GM18861 (cell line): ENCODE data around the gene BHLHA9.
"Not testable (repeated sequence)": the region's sequence is repeated elsewhere in the genome, so short reads cannot be mapped to it uniquely, and the experiment has no call there.

ENCODE experiments used
- ATAC-seq: cut with Tn5 transposase; IDR thresholded peaks from one replicate; pipeline ENCODE4 v1.9.1; 2021; ENCODE audit not compliant: unreplicated experiment

Gene BHLHA9

DNA sequence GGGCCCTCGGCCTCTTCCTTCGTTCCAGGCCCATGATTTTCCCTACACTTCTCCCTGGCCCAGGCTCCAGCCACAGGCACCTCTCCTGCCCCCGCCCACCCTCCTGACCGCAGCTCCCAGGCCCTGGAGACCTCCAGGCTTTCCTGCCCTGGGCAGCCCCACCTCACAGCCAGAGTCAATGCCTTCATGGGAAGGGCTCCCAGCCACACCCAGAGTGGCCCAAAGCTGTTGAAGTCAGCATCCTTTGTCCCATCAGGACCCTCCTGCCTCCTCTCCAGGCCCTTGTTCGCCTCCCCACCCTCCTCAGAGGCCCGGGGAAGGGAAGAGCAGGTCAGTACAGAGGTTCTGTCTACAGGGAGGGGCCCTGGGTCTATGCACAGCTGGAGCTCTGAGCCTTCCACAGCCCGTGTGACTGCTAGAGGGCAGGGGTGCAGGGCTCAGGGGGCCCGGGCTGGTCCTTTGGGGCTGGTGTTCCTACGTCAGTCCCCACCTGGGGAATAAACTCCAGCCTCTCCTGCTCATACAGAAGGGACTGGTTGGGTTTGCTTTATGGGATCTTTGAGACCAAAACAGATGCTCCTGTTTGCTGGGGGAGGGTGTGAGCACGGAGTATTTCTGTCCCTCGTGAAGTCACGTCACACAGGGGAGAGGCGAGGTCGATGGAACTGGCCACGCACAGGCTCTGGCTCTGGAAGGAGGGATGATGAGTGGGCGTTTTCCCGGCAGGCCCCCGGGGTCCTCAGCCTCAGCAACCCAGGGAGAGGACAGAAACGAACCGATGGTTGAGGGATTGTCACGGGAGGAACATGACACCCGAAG is 29.5 kb downstream of the BHLHA9 start:
- ATAC-seq = no peak

DNA sequence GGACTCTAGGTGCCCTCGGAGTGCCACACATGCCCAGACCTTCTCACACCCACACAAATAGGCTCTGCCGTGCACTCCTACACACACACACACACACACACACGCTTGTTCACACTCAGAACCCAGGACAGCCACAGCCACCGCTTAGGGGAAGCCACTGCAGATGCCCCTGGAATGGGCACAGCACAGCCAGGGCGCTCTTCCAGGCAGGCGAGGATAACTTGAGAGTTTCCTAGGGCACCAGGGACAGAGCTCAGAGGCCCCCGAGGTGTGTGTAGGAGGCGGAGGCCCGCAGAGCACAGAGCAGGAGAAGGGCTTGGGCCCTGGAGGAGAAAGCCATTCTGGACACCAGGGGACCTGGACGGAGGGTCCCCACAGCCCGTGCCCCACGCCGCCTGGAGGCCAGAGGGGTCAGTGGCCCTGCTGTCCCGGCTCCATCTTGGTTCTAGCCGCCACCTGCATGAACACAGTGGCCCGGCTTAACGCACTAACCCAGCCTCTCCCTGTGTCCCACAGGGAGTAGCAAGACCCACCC is 30.2 kb downstream of the BHLHA9 start:
- ATAC-seq = no peak

DNA sequence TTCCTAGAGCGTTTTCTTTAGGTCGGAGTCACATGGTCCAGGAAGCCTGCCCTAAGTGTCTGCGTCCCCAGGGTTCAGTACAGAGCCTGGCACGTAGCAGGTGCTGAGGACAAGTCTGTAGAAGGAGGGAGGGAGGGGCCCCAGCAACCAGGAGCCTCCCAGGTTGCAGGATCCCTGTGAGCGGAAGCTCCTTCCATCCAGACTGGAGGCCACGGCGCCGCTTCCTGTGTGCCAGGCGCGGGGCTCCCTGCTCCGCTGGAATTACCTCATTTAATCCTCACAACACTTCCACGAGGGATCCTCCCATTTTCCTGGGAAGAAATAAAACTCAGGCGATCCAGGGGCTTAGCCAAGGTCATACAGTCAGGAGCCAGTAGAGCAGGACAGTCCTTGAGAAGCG is 31.3 kb downstream of the BHLHA9 start:
- no peak for ATAC-seq

DNA sequence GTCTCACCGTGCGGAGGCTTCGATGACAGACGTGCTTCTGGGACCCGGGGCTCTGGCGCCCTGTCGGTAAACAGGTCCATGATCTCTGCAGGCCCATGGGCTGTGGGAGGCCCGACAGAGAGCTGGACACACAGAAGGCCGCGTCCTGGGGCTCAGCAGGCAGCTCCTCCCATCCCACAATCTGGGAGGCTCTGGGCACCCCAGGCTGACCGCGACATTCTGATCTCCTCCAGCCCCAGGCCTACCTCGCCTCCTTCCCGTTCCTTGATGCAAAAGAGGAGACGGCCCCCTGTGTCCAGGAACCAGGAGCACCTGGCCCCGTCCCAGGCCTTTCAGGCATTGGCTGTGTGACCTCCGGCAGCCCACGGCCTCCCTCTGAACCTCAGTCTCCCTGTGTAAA is 32.5 kb downstream of the BHLHA9 start:
- ATAC-seq = no peak

DNA sequence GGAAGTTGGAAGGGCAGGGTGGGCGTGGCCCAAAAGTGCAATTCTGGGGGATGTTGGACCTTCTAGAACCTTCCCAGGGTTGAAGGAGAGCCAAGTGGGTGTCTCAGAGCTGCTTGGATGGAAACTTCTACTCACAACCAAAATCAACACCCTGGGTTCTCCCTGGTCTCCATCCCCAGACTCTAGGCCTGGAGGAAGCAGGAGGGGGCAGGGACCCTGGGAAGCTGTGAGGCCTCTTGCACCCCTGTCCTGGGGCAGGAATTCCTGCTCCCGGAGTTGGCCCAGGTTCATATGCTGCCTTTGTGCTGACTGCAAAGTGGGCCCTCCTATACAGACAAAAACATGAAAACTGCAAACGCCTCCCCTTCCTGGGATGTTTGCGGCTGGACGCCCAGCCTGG is 34.3 kb downstream of the BHLHA9 start:
- no peak for ATAC-seq

DNA sequence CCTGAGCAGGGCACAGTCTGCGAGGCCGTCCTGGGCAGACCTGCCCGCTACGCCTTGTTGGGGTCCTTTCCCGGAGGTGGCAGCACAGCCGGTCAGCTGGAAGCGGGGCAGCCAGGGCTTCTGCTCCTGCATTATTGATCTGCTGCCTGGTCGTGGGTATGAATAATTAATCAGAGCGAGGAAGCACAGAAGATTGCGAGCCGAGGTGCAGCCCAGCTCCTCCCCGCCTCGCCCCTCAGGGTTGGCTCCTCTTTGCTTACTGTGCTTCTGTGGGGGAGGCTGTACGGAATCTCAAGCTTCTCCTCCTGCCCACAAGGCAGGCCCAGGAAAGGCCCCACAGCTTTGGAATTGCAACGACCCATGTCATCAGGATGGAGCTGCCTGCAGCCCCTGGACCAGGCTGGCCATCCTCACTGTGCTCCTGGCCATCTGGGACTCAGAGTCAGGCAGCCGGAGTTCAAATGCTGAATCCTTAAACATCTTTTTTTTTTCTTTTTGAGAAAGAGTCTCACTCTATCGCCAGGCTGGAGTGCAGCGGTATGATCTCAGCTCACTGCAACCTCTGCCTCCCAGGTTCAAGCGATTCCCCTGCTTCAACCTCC is 34.8 kb downstream of the BHLHA9 start:
- no peak for ATAC-seq

DNA sequence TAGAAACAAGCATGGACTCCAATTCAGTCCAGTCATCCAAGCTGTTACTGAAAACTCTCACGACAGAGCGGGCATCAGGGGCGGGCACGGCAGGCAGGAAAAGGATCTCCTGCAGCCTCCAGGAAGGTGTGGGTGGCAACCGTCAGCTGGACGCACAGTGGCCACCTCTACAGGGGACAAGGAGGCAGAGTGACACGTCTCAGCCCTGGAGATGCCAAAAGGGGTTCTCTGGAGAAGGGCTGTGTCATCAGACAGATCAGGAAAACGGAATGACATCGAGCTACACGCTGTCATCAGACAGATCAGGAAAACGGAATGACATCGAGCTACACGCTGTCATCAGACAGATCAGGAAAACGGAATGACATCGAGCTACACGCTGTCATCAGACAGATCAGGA is 37.6 kb downstream of the BHLHA9 start:
- ATAC-seq = not testable (repeated sequence)

DNA sequence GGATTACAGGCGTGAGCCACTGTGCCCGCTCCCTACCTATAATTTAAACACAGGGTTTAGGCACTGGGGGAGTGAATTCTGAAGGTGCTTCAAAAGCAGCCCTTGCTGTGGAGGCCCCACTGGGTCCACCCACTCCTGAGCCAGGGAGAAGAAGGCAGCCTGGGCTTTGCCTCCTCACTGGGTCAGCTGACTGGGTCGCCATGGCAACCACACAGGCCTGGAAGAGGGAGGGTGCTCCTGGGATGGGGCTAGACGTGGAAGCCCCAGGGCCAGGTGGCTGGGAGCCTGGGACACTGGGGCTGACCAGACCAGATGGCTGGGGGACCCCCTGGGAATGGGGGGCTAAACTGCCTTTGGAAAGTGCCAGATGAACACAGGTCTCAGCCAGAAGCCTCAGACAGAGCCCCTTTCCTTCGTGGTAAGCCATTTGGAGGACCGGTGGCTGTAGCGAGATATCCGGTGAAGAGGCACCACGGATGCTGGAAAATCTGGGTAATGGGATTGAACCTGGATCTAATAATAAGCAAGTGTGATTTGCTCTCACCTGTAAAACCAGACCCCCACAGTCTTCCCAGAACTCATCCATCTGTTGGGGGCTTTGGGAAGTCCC is 42.1 kb downstream of the BHLHA9 start:
- no peak for ATAC-seq

DNA sequence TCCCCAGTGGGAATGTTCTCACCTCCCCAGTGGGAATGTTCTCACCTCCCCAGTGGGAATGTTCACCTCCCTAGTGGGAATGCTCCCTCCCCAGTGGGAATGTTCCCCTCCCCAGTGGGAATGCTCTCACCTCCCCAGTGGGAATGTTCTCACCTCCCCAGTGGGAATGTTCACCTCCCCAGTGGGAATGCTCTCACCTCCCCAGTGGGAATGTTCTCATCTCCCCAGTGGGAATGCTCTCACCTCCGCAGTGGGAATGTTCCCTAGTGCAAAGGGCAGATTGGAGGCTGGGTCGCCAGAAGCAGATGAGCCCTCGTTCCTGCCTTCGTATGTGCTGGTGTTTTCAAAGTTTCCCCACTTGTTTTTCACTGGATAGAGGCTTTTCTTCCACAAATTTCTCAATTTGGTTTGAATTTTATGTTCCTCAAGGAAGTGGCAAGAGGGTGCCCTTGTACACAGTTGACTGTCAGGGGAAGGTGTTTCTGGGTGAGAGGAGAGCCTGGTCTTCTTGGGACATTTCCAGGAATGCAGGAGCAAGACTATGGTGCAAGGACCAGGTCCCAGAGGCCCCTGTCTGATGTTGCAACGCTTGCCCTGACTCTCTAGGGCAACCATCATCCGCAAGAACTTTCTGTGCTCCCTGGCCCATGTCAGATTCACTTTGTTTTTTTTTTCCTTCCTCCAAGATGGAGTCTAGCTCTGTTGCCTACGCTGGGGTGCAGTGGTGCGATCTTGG is 43.2 kb downstream of the BHLHA9 start:
- no peak for ATAC-seq

DNA sequence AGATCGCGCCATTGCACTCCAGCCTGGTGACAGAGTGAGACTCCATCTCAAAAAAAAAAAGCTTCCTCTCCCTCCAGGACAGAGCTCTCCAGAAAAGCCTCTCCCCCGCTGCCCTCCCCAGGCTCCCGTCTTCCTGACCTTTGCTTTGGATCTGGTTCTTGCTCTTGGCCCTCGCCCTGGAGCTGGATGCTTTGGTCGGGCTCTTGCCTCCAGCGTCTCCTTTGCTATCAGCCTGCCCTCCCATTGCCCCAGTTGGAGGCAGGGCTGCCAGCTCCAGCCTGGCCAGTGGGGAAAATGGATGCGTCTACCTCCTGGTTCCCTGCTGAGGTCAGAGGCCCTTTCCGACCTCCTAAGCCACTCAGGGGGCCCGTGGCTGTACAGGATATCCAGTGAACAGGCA is 45.2 kb downstream of the BHLHA9 start:
- ATAC-seq = no peak

DNA sequence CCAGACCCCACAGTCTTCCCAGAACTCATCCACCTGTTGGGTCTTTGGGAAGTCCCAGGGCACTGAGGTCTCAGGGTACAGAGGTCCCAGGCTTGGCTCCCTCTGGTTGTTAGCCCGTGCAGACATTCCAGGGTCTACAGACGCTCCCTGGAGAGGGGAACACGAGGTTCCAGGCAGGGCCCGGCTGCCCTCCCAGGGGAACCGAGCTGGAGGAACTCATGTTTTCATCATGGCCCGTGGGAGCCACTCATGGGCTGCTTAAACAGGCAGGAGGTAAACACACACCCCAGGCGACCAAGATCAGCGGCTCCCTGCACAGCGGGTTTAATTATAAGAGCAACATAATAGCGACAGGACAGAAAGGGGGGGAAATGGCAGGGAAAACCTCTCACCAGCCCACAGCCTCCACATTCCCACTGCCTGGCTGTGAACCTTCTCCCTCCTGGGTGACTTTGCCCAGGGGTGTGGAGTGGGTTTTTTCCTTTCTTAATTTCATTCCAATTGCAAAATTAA is 45.7 kb downstream of the BHLHA9 start:
- ATAC-seq = no peak
